HG02763 (cell line): Measurements from ENCODE around the gene MTRR.
"Not testable (repeated sequence)": the region's sequence is repeated elsewhere in the genome, so short reads cannot be mapped to it uniquely, and the experiment has no call there.

Experiments used
- ATAC-seq: cut with Tn5 transposase; IDR thresholded peaks from one replicate; pipeline ENCODE4 v1.9.1; 2021; ENCODE audit warnings: mild to moderate bottlenecking, moderate library complexity; ENCODE audit not compliant: unreplicated experiment

Gene MTRR

GRCh38 chr5:7894439-7894838, 25.5 kb downstream of the MTRR start:
- ATAC-seq = peak; percentile 8

GRCh38 chr5:7894860-7895259, 25.9 kb downstream of the MTRR start:
- peak; percentile 93 for ATAC-seq

DNA sequence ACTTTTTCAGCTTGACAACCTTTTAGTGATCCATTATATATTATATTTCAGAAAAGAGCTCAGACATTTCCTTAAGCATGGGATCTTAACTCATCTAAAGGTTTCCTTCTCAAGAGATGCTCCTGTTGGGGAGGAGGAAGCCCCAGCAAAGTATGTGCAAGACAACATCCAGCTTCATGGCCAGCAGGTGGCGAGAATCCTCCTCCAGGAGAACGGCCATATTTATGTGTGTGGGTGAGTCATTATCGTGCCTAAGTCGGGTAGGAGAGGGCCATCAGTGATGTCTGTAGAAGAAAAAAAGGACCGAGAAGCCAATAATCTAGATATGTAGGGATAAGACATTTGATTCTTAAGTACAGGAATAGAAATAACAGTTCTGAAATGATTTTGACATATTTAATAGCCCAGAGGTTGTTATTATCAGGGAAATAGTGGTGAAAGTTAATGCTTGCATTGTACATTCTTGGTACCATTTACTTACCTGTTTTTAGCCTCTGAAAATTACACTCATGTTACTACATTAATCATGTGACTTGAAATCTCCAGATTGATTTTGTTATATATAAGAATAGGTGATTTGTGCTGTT, 28.2 kb downstream of the MTRR start:
- no peak for ATAC-seq

GRCh38 chr5:7902201-7902600, 33.3 kb downstream of the MTRR start:
- ATAC-seq = no peak

GRCh38 chr5:7902666-7903625, 34.0 kb downstream of the MTRR start:
- ATAC-seq = no peak

- ATAC-seq = no peak
Measured at GRCh38 chr5:7904170-7904569, 35.2 kb downstream of the MTRR start.

DNA sequence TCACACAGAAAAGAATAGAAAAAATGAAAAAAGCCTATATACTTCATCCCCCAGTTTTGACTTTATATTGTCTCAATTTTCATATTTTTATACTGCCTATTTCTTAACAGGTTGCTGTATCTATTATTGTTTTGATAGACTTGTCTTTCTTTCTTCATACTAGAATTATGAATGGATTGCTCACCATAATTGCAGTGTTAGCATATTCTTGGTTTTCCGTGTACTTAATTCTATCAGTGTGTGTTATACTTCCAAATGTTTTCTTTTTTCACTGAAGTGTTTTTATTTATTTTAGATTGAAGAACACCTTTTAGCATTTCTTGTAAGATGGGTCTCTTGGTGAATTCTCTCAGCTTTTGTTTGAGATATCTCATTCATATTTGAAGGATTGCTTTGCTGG, 38.7 kb downstream of the MTRR start:
- no peak for ATAC-seq

- no peak for ATAC-seq
Measured at GRCh38 chr5:7908317-7908716, 39.4 kb downstream of the MTRR start.

GRCh38 chr5:7910738-7911428, 41.9 kb downstream of the MTRR start:
- ATAC-seq = no peak

- not testable (repeated sequence) for ATAC-seq
Measured at GRCh38 chr5:7911429-7911771, 42.5 kb downstream of the MTRR start.

DNA sequence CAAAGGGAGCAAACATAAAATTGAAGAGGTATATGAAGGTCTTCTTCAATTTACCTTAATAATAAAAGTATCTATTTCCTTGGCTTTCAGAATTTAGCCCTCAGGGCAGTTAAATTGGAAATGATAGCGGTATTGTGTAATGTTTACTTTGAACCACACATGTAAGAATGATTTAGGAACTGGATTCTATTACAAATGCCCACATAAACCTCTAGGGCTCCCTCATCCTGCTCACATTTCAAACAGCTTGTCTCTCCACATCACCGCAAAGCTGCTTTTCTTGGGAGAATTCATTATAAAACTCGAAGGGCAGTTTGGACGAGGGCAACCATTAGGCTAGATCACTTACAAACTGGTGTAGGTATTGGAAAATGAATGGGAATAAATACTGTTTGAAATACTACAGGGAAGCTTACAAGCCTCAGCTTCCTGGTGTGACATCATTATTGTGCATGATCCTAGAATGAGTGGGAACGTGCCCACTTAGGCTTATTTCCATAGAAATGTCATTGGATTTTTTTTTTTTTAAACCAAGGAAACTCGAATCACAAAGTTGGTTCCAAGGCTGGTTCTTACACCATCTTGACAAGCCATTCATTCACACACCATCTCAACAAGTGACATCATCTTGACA, 47.3 kb downstream of the MTRR start:
- ATAC-seq = no peak

GRCh38 chr5:7917130-7918123, 48.5 kb downstream of the MTRR start:
- no peak for ATAC-seq

DNA sequence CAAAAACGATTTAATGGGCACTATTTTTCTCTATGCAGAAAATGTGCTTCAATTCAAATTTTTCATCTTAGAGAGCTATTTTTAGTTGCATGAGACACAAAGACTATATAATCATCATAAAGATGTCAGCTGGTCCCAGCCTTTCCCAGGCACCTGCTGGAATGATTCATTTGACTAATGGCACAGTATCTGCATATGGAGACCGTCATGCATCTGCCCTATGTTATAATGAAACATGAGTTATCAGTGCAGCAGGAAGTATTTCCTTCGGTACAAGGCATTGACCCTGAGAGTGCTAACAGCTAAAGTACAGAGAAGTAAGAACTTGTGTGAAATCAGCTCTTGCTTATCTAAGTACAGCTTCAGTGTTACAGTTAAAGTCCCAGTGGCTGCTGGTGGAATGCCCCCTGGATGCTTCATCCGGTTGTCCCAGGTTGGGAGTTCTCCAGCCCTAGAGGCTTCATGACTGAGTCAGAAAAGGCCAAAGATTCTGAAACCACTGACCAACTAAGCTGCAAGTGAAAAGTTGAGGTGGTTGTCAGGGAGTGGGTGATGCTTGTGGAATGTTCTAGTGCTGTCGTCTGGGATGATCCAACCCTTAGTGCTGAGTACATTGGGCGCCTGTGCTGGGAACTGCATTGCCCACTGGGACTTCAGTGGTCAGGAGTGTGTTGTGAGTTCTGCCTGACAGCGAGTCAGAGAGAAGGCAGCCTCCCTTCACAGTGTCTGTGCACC, 57.2 kb downstream of the MTRR start:
- no peak for ATAC-seq

GRCh38 chr5:7926720-7927119, 57.8 kb downstream of the MTRR start:
- no peak for ATAC-seq

- peak; percentile 90 for ATAC-seq
Measured at GRCh38 chr5:7927466-7928375, 58.8 kb downstream of the MTRR start.

GRCh38 chr5:7930011-7930410, 61.1 kb downstream of the MTRR start:
- no peak for ATAC-seq

DNA sequence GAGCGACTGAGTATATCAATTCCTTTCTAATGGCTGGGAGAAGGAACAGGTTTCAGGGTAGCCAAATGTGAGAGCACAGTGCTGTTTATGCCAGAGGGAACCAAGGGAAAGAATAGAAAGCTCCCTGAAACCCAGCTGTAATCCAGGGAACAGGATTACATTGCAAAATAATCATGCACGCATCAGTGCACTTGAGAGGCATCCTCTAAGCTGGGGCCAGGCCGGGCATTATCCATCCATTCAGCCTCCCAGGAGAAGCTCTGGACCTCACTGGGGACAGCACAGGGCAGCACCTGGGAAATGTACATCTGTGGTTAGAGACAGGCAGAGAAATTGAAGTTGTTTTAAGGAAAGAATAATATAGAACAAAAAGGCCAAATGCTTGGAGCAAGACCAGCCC, 72.7 kb downstream of the MTRR start:
- no peak for ATAC-seq

- no peak for ATAC-seq
Measured at GRCh38 chr5:7947301-7947700, 78.4 kb downstream of the MTRR start.
